K562 (cell line): ENCODE data around the gene SLC24A3. TPM values are rescaled to one million over a fixed set of nuclear protein-coding genes. Genes with fewer than 3 reads are reported as not detected.

Source experiments
- ATAC-seq: fragments of 200-7000 bp; cut with Tn5 transposase; 3 replicates; pipeline ENCODE4 v1.9.1; 2020; ENCODE audit warnings: moderate library complexity
- BruUV-seq: library from RNA; stranded (reverse); fragments of 400-500 nt; replicated peaks from 2 replicates; lab custom pipeline; 2021; lab: Mats Ljungman, UMichigan
- CTCF ChIA-PET: fragments of 300-600 bp; formaldehyde crosslinking; extraction: SDS; loops from one replicate; lab custom pipeline; 2021; ENCODE audit warnings: low intra/inter-chr PET ratio; lab: Yijun Ruan, JAX
- POLR2A ChIA-PET: fragments of 300-600, 350-650 bp; sonication (Branson Sonifier 250); formaldehyde crosslinking; extraction: SDS; loops from one replicate; lab custom pipeline; 2021; ENCODE audit warnings: antibody characterized with exemption, inconsistent platforms; lab: Yijun Ruan, JAX
- DNase-seq, 4 experiments: peaks; one replicate each; pipeline versions ENCODE4 v3.0.0 to v3.0.0-alpha.2; 2011 to 2018; ENCODE audit warnings: low spot score in 3 of 4, mixed read lengths in 3 of 4; ENCODE audit errors: extremely low read depth in 1 of 4
- FAIRE-seq: peaks from 2 replicates; lab custom pipeline; 2011; peaks lifted over from hg19 to GRCh38; lab: Jason Lieb, UNC
- H2AFZ ChIP-seq: 2 replicates; pipeline ENCODE4 v1.6.0; 2011; ENCODE audit warnings: low read depth, low read length, control low read depth, inconsistent platforms
- H3K27ac ChIP-seq: fragments of 200-600 bp; 3 replicates; pipeline ENCODE4 v1.8.0; 2011; ENCODE audit warnings: low read depth, mild to moderate bottlenecking, control low read depth, inconsistent platforms, low read length, moderate library complexity, mixed read lengths; ENCODE audit errors: extremely low read depth
- H3K27me3 ChIP-seq, 2 experiments: fragments of 300-600 bp in 1 of 2; 2 replicates in 1 of 2; 3 replicates in 1 of 2; pipeline versions ENCODE4 v1.6.0 to v1.8.0; 2011; ENCODE audit warnings: inconsistent platforms in 2 of 2, low read length in 2 of 2, mild to moderate bottlenecking in 1 of 2, mixed read lengths in 1 of 2, moderate library complexity in 1 of 2; ENCODE audit not compliant: control insufficient read depth in 2 of 2, insufficient read depth in 2 of 2
- H3K36me3 ChIP-seq: fragments of 300-600 bp; 3 replicates; pipeline ENCODE4 v1.8.0; 2011; ENCODE audit warnings: mild to moderate bottlenecking, low read length, inconsistent platforms; ENCODE audit not compliant: control insufficient read depth, insufficient read depth
- H3K4me1 ChIP-seq, 2 experiments: fragments of 200-600 bp in 1 of 2; replicated peaks in 1 of 2; 2 replicates in 1 of 2; 3 replicates in 1 of 2; pipeline versions ENCODE4 v1.5.1 to v1.8.0; 2011; ENCODE audit warnings: inconsistent platforms in 2 of 2, low read length in 2 of 2, mild to moderate bottlenecking in 1 of 2, mixed read lengths in 1 of 2, moderate library complexity in 1 of 2; ENCODE audit not compliant: control insufficient read depth in 2 of 2, insufficient read depth in 2 of 2
- H3K4me2 ChIP-seq: 2 replicates; pipeline ENCODE4 v1.6.1; 2011; ENCODE audit warnings: low read length, control low read depth, inconsistent platforms, mixed read lengths; ENCODE audit not compliant: insufficient read depth
- H3K4me3 ChIP-seq: fragments of 200-600 bp; sonication (generic), shearing (Covaris generic); 2 replicates; pipeline ENCODE4 v1.5.1; 2016; ENCODE audit warnings: control low read depth, inconsistent platforms
- H3K79me2 ChIP-seq: fragments of 200-600 bp; 3 replicates; pipeline ENCODE4 v1.8.0; 2011; ENCODE audit warnings: low read length, inconsistent platforms; ENCODE audit not compliant: control insufficient read depth, insufficient read depth
- H3K9ac ChIP-seq, 2 experiments: 2 replicates each; pipeline versions ENCODE4 v1.6.0 to v1.6.1; 2011; ENCODE audit warnings: low read depth in 2 of 2, low read length in 2 of 2, control low read depth in 1 of 2, inconsistent platforms in 1 of 2, mild to moderate bottlenecking in 1 of 2, mixed read lengths in 1 of 2; ENCODE audit not compliant: insufficient read depth in 1 of 2
- H3K9me1 ChIP-seq: one replicate; pipeline ENCODE4 v1.6.0; 2011; ENCODE audit warnings: inconsistent platforms, mild to moderate bottlenecking, low read length, moderate library complexity; ENCODE audit not compliant: control insufficient read depth, insufficient read depth
- H3K9me3 ChIP-seq: replicated peaks from 2 replicates; pipeline ENCODE4 v1.5.1; 2011; ENCODE audit warnings: low read depth, low read length, inconsistent platforms; ENCODE audit not compliant: control insufficient read depth, insufficient read depth
- H4K20me1 ChIP-seq: replicated peaks from 2 replicates; pipeline ENCODE4 v1.6.1; 2011; ENCODE audit warnings: low read length, inconsistent platforms, mixed read lengths; ENCODE audit not compliant: control insufficient read depth, insufficient read depth
- ERF ChIP-seq: fragments of 450-650 bp; formaldehyde crosslinking; IDR thresholded peaks from 2 replicates; pipeline ENCODE4 v1.4.0; 2020; ENCODE audit warnings: mild to moderate bottlenecking, mixed read lengths
- HIVEP1 ChIP-seq: fragments of 250-450 bp; sonication (Bioruptor Pico); IDR thresholded peaks from 2 replicates; pipeline ENCODE4 v1.4.0; 2020; ENCODE audit warnings: mild to moderate bottlenecking
- LCOR ChIP-seq: sonication (generic); formaldehyde crosslinking; IDR thresholded peaks from 2 replicates; pipeline ENCODE4 v1.8.0; 2022; ENCODE audit warnings: mild to moderate bottlenecking, missing genetic modification reagents
- NEUROD1 ChIP-seq: fragments of 150-350 bp; IDR thresholded peaks from 2 replicates; pipeline ENCODE4 v1.6.1; 2014; ENCODE audit warnings: borderline replicate concordance, low read length, low read depth; ENCODE audit not compliant: partially characterized antibody
- NR4A1 ChIP-seq, 2 experiments: fragments of 250-450 bp in 1 of 2; fragments of 450-650 bp in 1 of 2; sonication (Bioruptor Pico) in 1 of 2; IDR thresholded peaks; 2 replicates each; pipeline versions ENCODE4 v1.4.0 to v1.6.1; 2016 to 2020; ENCODE audit warnings: mild to moderate bottlenecking in 2 of 2, missing compliant biosample characterization in 1 of 2, missing genetic modification characterization in 1 of 2, moderate library complexity in 1 of 2
- POLR2A ChIP-seq: fragments of 450-650 bp; conservative IDR thresholded peaks from 2 replicates; pipeline ENCODE4 v1.6.1; 2016
- PTTG1 ChIP-seq: fragments of 450-650 bp; IDR thresholded peaks from 2 replicates; pipeline ENCODE4 v1.6.1; 2016; ENCODE audit warnings: low read depth, mild to moderate bottlenecking, missing genetic modification characterization, missing compliant biosample characterization
- TCF7 ChIP-seq: sonication (generic); IDR thresholded peaks from 2 replicates; pipeline ENCODE4 v1.6.1; 2016; ENCODE audit warnings: antibody characterized with exemption, borderline replicate concordance
- ZNF174 ChIP-seq: fragments of 250-450 bp; sonication (Bioruptor Pico); IDR thresholded peaks from 2 replicates; pipeline ENCODE4 v1.4.0; 2020; ENCODE audit warnings: mild to moderate bottlenecking
- ZNF253 ChIP-seq: fragments of 250-450 bp; sonication (Bioruptor Pico); conservative IDR thresholded peaks from 2 replicates; pipeline ENCODE4 v1.6.1; 2021; ENCODE audit warnings: mild to moderate bottlenecking
- ZNF561 ChIP-seq: fragments of 450-650 bp; formaldehyde crosslinking; conservative IDR thresholded peaks from 2 replicates; pipeline ENCODE4 v1.4.0; 2020; ENCODE audit warnings: mild to moderate bottlenecking, moderate library complexity
- ZNF717 ChIP-seq: fragments of 250-450 bp; sonication (Bioruptor Pico); IDR thresholded peaks from 2 replicates; pipeline ENCODE4 v1.5.0; 2021
- WGBS: fragments of 100-300 bp; shearing (Covaris generic); methylation state at CpG from one replicate; pipeline ENCODE4 v1.1.6; 2016; ENCODE audit warnings: low coverage, mixed read lengths; ENCODE audit not compliant: insufficient coverage; ENCODE audit errors: missing lambda C conversion rate; 5-methylcytosine and 5-hydroxymethylcytosine counted together
- in situ Hi-C: fragments of 300-500 bp; cut with MboI; formaldehyde crosslinking; loops from 4 replicates; pipeline ENCODE4 v1.15.0; 2018; ENCODE audit warnings: inconsistent platforms, mixed read lengths
- intact Hi-C: fragments of 100-400 bp; cut with micrococcal nuclease; formaldehyde crosslinking; loops from 2 replicates; pipeline ENCODE4 v1.14.2; 2022
- polyA plus RNA-seq, 8 experiments: library from polyadenylated mRNA; depleted of rRNA in 4 of 8; stranded (reverse) in 5 of 8; unstranded in 3 of 8; fragments of >200 nt; fragmentation: Nextera tagmentation in 2 of 8; fragmentation: Illumina TruSeq in 1 of 8; extraction: Ambion mirVana in 2 of 8; extraction: Trizol in 1 of 8; gene quantifications; 2 replicates each; pipeline versions ENCODE4 v1.2.1 to v1.2.3, GENCODE V29; 2011 to 2014; ENCODE audit warnings: inconsistent platforms in 1 of 8, missing spikeins in 1 of 8
- total RNA-seq, 7 experiments: library from RNA; depleted of rRNA in 6 of 7; stranded (reverse); fragments of >200 nt in 6 of 7; fragmentation: Illumina TruSeq in 2 of 7; extraction: Trizol in 2 of 7; gene quantifications; 2 replicates each; pipeline versions ENCODE4 v1.2.1 to v1.2.3, GENCODE V29; 2011 to 2021; ENCODE audit warnings: low replicate concordance in 1 of 7
- TF ChIP-seq, protein P1 (sequence below): fragments of 250-450 bp; sonication (Bioruptor Pico); IDR thresholded peaks from 2 replicates; pipeline ENCODE4 v1.5.1; 2021; ENCODE audit warnings: mild to moderate bottlenecking
- TF ChIP-seq, protein P2 (sequence below): fragments of 450-650 bp; formaldehyde crosslinking; IDR thresholded peaks from 2 replicates; pipeline ENCODE4 v1.4.0; 2022; ENCODE audit warnings: missing genetic modification characterization

Gene SLC24A3
- total and polyA plus RNA-seq, 9 of the 15 experiments (the other 6 are each of a cell fraction or from before 2014, with no cell fraction given), result not detected

DNA sequence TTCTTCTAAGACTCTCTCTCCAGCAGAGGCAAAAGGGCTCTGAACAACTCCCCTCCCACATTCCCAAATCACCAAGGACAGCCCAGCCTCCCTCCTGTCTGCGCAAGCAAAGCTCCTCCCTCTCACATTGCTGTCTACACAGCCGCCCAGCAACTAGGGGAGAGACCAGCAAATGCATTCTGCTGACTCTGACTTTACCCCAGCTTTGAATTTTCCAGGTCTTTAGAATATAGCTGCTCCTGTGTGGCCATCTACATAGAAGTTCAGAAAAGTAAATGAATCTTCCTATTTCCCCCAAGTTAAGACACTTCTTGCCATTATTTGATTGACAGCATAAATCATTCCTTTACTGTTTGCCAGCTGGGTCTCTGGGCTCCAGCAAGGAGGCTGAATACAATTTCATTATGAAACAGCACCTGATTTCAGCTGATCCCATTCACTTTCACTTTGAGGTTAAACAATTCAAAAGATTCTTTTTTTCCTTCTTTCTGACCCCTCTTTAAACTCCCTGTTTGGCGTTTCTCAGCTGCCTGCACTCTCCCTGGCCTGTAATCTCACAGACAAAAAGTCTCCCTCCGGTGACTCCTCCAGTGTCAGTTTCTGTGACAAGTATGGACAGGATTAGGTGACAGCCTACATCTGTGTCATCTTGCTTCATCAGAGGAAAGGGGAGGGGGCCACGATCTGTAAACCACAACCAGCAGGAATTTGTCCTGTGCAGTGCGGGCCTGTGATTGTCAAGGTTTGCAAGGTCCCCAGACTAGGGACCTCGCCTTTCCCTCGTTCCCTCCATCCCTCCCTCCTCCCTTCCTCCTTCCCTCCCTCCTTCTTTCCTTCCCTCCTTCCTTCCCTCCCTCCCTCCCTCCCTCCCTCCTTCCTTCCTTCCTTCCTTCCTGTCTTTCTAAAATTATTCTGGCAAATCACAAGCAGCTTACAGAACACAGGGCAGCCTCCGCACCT lies 340.1 kb downstream of the SLC24A3 start:
- in situ Hi-C loops (no loop called here), intact Hi-C loops (no loop called here)
- TF ChIP-seq ZNF253 (no peak), POLR2A (no peak), ZNF561 (CRISPR knock-in tag) (no peak), NEUROD1 (no peak), ERF (no peak), TCF7 (no peak), ZNF717 (CRISPR knock-in tag) (no peak), LCOR (CRISPR knock-in tag) (no peak), HIVEP1 (CRISPR knock-in tag) (no peak), ZNF174 (CRISPR knock-in tag) (no peak), PTTG1 (tag) (no peak), NR4A1 (CRISPR knock-in tag; IDR thresholded peaks at IDR 0.05) (no peak), NR4A1 (tag; IDR thresholded peaks at IDR 0.05) (no peak)
- TF ChIP-seq, protein P1, sequence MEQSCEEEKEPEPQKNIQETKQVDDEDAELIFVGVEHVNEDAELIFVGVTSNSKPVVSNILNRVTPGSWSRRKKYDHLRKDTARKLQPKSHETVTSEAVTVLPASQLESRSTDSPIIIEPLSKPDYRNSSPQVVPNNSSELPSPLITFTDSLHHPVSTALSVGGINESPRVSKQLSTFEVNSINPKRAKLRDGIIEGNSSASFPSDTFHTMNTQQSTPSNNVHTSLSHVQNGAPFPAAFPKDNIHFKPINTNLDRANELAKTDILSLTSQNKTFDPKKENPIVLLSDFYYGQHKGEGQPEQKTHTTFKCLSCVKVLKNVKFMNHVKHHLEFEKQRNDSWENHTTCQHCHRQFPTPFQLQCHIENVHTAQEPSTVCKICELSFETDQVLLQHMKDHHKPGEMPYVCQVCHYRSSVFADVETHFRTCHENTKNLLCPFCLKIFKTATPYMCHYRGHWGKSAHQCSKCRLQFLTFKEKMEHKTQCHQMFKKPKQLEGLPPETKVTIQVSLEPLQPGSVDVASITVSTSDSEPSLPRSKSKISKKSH, result no peak
- TF ChIP-seq, protein P2, sequence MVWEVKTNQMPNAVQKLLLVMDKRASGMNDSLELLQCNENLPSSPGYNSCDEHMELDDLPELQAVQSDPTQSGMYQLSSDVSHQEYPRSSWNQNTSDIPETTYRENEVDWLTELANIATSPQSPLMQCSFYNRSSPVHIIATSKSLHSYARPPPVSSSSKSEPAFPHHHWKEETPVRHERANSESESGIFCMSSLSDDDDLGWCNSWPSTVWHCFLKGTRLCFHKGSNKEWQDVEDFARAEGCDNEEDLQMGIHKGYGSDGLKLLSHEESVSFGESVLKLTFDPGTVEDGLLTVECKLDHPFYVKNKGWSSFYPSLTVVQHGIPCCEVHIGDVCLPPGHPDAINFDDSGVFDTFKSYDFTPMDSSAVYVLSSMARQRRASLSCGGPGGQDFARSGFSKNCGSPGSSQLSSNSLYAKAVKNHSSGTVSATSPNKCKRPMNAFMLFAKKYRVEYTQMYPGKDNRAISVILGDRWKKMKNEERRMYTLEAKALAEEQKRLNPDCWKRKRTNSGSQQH (CRISPR knock-in tag), result no peak
- H3K4me3 ChIP-seq, result no peak overlapping the region
- H3K4me2 ChIP-seq, result no peak overlapping the region
- WGBS, result 0% methylated on average over 5 of the region's 9 CpGs
- ATAC-seq (no peak), FAIRE-seq (no peak), DNase-seq (no peak)
- H3K27ac ChIP-seq, result no peak overlapping the region
- no peak overlapping the region for H2AFZ ChIP-seq
- POLR2A ChIA-PET, result no interaction called here
- no peaks in the 10 kb centered on the region for H3K9me3 ChIP-seq
- H4K20me1 ChIP-seq, result no peaks in the 10 kb centered on the region
- H3K4me1 ChIP-seq, result no peaks in the 10 kb centered on the region
- no peaks in the 10 kb centered on the region for H3K36me3 ChIP-seq
- no peaks in the 10 kb centered on the region for H3K9me1 ChIP-seq
- CTCF ChIA-PET, result no interaction called here
- BruUV-seq, result no TSS peak
- H3K79me2 ChIP-seq, result no peaks in the 10 kb centered on the region
- no peak overlapping the region for H3K9ac ChIP-seq
- no peaks in the 10 kb centered on the region for H3K27me3 ChIP-seq
